Thyroid gland (tissue), 4 donors: ENCODE measurements around the gene ERGIC3. TPM values are rescaled to one million over a fixed set of nuclear protein-coding genes. Genes with fewer than 3 reads are reported as not detected.

ENCODE experiments used
- DNase-seq, 2 donors: peaks; one replicate each; pipeline ENCODE4 v3.0.0-alpha.2; 2019
- H3K27ac ChIP-seq, 3 donors: fragments of 200-600 bp; sonication (generic); 1 replicate in 2 of 3; 2 replicates in 1 of 3; pipeline ENCODE4 v1.5.1; 2016 to 2019; ENCODE audit warnings: mild to moderate bottlenecking in 1 of 3, moderate library complexity in 1 of 3
- H3K27me3 ChIP-seq: fragments of 200-600 bp; sonication (generic); one replicate; pipeline ENCODE4 v1.5.1; 2019
- H3K36me3 ChIP-seq, 2 donors: fragments of 200-600 bp; sonication (generic); one replicate each; pipeline ENCODE4 v1.5.1; 2016 to 2019
- H3K4me1 ChIP-seq, 2 donors: fragments of 200-600 bp; sonication (generic); one replicate each; pipeline ENCODE4 v1.5.1; 2017 to 2019
- H3K4me3 ChIP-seq, 3 donors: fragments of 200-600 bp; sonication (generic); replicated peaks in 1 of 3; 1 replicate in 2 of 3; 2 replicates in 1 of 3; pipeline ENCODE4 v1.5.1; 2016; ENCODE audit warnings: mild to moderate bottlenecking in 1 of 3
- H3K9me3 ChIP-seq: fragments of 200-600 bp; sonication (generic); one replicate; pipeline ENCODE4 v1.5.1; 2017
- POLR2A ChIP-seq, 2 donors: fragments of 450-650 bp; IDR thresholded peaks; one replicate each; pipeline ENCODE4 v1.6.1; 2017; ENCODE audit warnings: antibody characterized with exemption in 2 of 2, mild to moderate bottlenecking in 2 of 2, moderate library complexity in 1 of 2
- WGBS, 2 donors: methylation state at CpG; one replicate each; pipeline ENCODE4 v1.1.5; 2017; 5-methylcytosine and 5-hydroxymethylcytosine counted together
- intact Hi-C: fragments of 100-400 bp; cut with DNase I; formaldehyde crosslinking; loops from one replicate; pipeline ENCODE4 v1.15.1; 2023
- total RNA-seq, 4 donors: library from RNA; depleted of rRNA; stranded (reverse); fragments of >200 nt; gene quantifications; one replicate each; pipeline ENCODE4 v1.2.3, GENCODE V29; 2016
- TF ChIP-seq, protein P1 (sequence below), 6 experiments: fragments of 200-600 bp in 3 of 6; fragments of 450-650 bp in 3 of 6; sonication (generic) in 3 of 6; IDR thresholded peaks; one replicate each; pipeline ENCODE4 v1.5.1; 2016 to 2019; ENCODE audit warnings: antibody characterized with exemption in 6 of 6, mild to moderate bottlenecking in 2 of 6, inconsistent platforms in 1 of 6, moderate library complexity in 1 of 6

The ERGIC3 gene
- total RNA-seq, 4 donors from 2014 or later = 194 to 419 (median 250) TPM

DNA sequence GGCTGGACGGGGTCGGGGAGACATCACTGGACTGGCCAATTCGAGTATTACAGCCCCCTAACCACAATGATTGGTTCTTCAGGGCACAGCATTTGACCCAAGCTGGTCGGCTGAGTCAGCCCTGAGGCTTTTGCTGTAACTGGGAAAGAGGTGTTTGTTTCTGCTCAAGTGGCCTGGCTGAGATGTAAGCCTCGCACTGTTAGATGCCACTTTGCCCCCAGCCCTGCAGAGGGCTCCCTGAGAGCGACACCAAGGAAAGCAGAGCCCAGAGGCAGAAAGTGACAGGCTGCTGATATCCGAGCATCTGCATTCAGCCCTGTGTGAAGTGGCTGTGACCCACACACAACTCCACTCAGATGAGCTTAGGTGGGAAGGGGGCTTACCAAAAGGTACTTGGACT lies 19.4 kb downstream of the ERGIC3 start:
- Histone ChIP-seq H3K4me3 (no peak overlapping the region), H3K27me3 (no peaks in the 10 kb centered on the region), H3K36me3 (peaks cover 7 to 11% of the 10 kb centered on the region in 2 donors), H3K9me3 (no peaks in the 10 kb centered on the region), H3K27ac (no peak overlapping the region), H3K4me1 (peaks cover 0 to 4% of the 10 kb centered on the region in 2 donors)
- DNase-seq = peak; percentile 62 to 65
- WGBS, 2 donors = 12% methylated on average over 5 to 7 of the region's 7 CpGs
- intact Hi-C loops = no loop called here
- no peak for TF ChIP-seq POLR2A (IDR thresholded peaks at IDR 0.05)
- TF ChIP-seq, protein P1, sequence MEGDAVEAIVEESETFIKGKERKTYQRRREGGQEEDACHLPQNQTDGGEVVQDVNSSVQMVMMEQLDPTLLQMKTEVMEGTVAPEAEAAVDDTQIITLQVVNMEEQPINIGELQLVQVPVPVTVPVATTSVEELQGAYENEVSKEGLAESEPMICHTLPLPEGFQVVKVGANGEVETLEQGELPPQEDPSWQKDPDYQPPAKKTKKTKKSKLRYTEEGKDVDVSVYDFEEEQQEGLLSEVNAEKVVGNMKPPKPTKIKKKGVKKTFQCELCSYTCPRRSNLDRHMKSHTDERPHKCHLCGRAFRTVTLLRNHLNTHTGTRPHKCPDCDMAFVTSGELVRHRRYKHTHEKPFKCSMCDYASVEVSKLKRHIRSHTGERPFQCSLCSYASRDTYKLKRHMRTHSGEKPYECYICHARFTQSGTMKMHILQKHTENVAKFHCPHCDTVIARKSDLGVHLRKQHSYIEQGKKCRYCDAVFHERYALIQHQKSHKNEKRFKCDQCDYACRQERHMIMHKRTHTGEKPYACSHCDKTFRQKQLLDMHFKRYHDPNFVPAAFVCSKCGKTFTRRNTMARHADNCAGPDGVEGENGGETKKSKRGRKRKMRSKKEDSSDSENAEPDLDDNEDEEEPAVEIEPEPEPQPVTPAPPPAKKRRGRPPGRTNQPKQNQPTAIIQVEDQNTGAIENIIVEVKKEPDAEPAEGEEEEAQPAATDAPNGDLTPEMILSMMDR (IDR thresholded peaks at IDR 0.05) = peak in 3 of 6 experiments; percentile 32 to 38 (median 33)

DNA sequence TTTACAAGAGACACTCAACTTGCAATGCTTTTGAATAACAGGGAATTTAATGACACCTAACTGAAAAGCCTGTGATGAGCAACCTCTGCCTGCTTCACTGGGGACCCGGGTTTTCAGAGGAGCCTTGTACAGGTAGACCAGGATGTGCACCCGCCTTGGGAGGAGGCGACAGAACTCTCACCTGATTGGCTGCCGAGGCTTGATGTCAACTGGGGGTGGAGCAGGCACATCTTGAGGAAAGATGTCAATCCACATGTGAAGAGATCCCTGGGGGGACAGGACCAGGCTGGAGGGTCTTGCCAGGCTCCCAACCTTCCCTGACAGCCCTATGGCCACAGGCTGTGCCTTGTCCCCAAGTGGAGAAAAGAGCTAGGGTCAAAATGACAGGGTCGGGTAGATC lies 19.8 kb downstream of the ERGIC3 start:
- H3K36me3 ChIP-seq = peaks cover 6 to 8% of the 10 kb centered on the region in 2 donors
- intact Hi-C loops = no loop called here
- 0 to 44% methylated on average over 1 to 5 of the region's 5 CpGs for WGBS, 2 donors

GRCh38 chr20:35562541-35563110 lies 20.7 kb downstream of the ERGIC3 start:
- WGBS, 2 donors = 90 to 92% methylated on average over 2 to 9 of the region's 10 CpGs
- Histone ChIP-seq H3K4me1 (peaks cover 0 to 4% of the 10 kb centered on the region in 2 donors), H3K27ac (no peak overlapping the region), H3K27me3 (no peaks in the 10 kb centered on the region), H3K9me3 (no peaks in the 10 kb centered on the region), H3K36me3 (peaks cover 0 to 3% of the 10 kb centered on the region in 2 donors), H3K4me3 (no peak overlapping the region)
- TF ChIP-seq, protein P1 (IDR thresholded peaks at IDR 0.05) = no peak
- intact Hi-C loops = no loop called here
- DNase-seq = no peak

More for the DNA sequence above, 19.8 kb downstream of the ERGIC3 start:
- Histone ChIP-seq H3K27ac (no peak overlapping the region), H3K27me3 (no peaks in the 10 kb centered on the region), H3K9me3 (no peaks in the 10 kb centered on the region), H3K4me1 (peaks cover 0 to 4% of the 10 kb centered on the region in 2 donors), H3K4me3 (no peak overlapping the region)
- no peak for DNase-seq
- TF ChIP-seq, protein P1 (IDR thresholded peaks at IDR 0.05) = no peak
- no peak for TF ChIP-seq POLR2A (IDR thresholded peaks at IDR 0.05)

- Histone ChIP-seq H3K4me3 (no peak overlapping the region), H3K9me3 (no peaks in the 10 kb centered on the region), H3K27me3 (no peaks in the 10 kb centered on the region), H3K27ac (no peak overlapping the region), H3K36me3 (no peaks in the 10 kb centered on the region), H3K4me1 (peaks cover 0 to 4% of the 10 kb centered on the region in 2 donors)
- intact Hi-C loops = no loop called here
- no peak for DNase-seq
- 91 to 92% methylated on average over 10 of the region's 10 CpGs for WGBS, 2 donors
- no peak for TF ChIP-seq POLR2A (IDR thresholded peaks at IDR 0.05)
- TF ChIP-seq, protein P1 (IDR thresholded peaks at IDR 0.05) = no peak
Measured at GRCh38 chr20:35563834-35564233, 22.0 kb downstream of the ERGIC3 start.

DNA sequence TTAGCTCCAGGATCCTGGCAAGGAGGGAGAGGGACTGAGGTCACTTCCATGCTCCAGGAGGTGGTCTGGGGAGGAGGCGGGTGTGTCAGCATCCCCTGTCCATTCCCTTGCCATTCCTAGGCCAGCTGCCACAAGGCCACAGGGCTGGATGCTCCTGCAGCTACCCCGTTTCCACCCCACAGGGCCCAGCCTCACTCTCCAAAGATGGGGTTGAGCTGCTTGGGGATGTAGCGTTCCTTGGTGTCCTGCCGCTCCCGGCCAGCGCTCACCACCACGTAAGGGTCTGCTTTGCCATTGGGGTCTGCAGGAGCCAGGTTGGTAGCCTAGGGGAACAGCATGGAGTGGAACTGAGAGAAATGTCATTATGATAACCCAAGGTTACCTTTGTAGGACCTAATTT lies 23.0 kb downstream of the ERGIC3 start:
- Histone ChIP-seq H3K36me3 (no peaks in the 10 kb centered on the region), H3K27me3 (no peaks in the 10 kb centered on the region), H3K9me3 (no peaks in the 10 kb centered on the region), H3K4me3 (no peak overlapping the region), H3K27ac (no peak overlapping the region), H3K4me1 (peaks cover 0 to 4% of the 10 kb centered on the region in 2 donors)
- WGBS, 2 donors = 89 to 100% methylated on average over 3 to 5 of the region's 7 CpGs
- TF ChIP-seq POLR2A (IDR thresholded peaks at IDR 0.05) = no peak
- TF ChIP-seq, protein P1 (IDR thresholded peaks at IDR 0.05) = no peak
- intact Hi-C loops = no loop called here
- DNase-seq = no peak
